Stimulated activated CD4-positive, alpha-beta T cell treated with anti-CD3 and anti-CD28 coated beads, Interleukin-1b, Interleukin-23, amount 100 ng/mL, for 24 hours (primary cell): ENCODE results near the gene ARHGEF37.
"Not testable (repeated sequence)": the region's sequence is repeated elsewhere in the genome, so short reads cannot be mapped to it uniquely, and the experiment has no call there.

Experiments
- DNase-seq, 4 experiments: peaks; one replicate each; pipeline ENCODE4 v3.0.0-alpha.2; 2020; ENCODE audit warnings: low read depth in 4 of 4, low spot score in 1 of 4

ARHGEF37 gene

DNA sequence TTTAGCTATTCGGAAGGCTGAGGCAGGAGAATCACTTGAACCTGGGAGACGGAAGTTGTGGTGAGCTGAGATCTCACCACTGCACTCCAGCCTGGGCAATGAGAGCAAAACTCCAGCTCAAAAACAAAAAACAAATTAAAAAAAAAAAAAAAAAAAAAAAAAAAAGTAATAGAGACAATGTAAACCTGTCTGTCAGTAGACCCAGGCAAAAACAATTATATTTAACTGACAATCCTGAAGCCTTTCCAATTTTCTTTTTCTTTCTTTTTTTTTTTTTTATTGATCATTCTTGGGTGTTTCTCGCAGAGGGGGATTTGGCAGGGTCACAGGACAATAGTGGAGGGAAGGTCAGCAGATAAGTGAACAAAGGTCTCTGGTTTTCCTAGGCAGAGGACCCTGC lies 88.0 kb downstream of the ARHGEF37 start:
- not testable (repeated sequence) for DNase-seq

DNA sequence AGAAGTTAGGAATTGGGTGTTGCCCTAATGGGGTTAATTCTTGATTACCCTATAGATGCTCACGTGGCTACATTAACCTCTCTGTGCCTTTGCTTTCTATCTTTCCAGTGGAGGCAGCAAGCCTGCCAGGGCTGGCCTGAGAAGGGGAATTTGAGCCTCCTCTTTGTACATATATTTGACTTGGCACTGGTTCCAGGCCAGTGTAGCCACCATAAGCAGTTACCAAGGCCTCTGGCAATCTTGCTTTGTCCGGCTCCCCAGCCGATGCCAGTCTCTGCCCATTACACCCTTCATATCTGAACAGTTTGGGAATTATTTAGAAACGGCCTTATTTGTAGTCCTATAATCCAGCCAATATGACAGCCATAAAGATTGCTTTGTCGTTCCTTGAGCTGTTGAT lies 90.2 kb downstream of the ARHGEF37 start:
- no peak for DNase-seq

DNA sequence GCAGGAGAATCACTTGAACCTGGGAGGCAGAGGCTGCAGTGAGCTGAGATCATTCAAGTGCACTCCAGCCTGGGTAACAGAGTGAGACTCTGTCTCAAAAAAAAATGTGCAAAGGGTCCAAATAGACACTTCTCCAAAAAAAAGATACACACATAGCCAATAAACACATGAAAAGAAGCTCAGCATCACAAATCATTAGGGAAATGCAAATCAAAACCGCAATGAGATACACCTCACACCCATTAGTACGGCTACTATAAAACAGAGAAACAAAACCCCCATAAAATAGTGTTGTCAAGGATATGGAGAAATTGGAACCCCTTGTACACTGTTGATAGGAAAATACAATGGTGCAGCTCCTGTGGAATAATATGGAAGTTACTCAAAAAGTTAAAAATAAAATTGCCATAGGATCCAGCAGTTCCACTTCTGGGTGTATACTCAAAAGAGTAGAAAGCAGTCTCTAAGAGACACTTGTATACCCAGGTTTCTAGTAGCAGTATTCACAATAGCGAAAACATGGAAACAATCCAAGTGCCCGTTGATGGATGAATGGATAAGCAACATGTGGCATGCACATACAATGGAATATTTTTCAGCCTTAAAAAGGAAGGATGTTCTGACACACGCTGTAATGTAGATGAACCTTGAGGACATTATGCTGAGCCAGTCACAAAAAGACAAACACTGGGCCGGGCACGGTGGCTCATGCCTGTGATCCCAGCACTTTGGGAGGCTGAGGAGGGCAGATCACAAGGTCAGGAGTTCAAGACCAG lies 91.6 kb downstream of the ARHGEF37 start:
- DNase-seq, result no peak

DNA sequence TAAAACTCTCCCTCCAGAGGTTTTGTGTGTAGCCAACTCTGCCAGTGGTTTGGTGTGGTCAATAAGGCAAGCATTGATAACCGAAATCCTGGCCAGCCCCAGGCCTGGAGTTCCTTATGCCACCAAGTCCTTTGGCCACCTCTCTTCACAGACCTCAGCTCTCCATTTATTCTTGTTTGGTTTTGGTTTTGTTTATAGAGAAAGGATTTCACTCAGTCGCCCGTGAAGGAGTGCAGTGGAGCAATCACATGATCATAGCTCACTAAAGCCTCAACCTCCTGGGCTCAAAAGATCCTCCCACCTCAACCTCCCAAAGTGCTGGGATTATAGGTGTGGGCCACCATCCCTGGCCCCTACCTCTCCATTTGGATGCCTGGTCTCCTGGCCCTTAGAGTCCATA lies 93.4 kb downstream of the ARHGEF37 start:
- no peak for DNase-seq

DNA sequence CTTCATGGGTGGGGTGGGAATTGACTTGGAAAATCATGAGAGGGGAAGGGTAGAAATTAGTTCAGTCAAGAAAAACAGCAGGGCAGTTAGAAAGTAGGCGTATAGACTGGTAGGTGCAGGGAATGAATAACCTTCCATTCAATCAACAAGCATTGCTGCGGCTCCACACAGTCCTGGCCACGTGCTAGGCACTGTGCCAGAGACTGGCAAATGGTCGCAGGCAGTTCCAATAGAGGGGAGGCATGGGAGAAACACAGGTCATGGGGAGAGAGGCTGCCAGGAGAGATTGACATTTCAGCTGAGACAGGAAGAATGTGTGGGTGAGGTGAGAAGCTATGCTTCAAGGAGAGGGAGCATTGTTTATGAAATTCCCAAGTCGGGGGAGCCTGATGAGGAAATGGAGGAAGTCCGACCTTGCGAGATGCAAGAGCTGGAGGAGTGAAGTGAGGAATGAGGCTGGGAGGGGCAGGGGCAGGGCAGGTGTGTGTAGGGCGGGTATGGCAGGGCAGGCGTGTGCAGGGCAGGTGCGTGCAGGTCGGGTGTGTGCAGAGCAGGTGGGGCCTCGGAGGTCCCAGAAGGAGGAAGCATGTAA lies 94.4 kb downstream of the ARHGEF37 start:
- no peak for DNase-seq

DNA sequence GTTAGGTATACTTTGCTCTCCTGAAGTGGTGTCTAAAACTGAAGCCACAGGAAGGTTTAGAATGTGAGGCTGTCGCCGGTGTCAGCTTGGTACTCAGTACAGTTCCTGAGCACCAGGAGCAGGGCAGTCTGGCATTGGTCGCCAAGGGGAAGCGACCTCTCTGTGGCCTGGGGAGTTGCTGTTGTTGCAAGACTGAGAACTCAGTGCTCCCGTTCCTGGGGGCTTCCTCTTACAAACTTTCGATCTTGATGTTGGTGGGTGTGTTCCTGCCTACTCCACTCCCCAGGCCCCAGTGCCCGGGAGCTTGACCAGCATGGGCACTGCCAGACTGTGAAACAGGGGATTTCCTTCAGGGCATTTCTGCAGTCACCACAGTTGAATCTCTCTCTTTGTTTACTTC lies 96.4 kb downstream of the ARHGEF37 start:
- no peak for DNase-seq

DNA sequence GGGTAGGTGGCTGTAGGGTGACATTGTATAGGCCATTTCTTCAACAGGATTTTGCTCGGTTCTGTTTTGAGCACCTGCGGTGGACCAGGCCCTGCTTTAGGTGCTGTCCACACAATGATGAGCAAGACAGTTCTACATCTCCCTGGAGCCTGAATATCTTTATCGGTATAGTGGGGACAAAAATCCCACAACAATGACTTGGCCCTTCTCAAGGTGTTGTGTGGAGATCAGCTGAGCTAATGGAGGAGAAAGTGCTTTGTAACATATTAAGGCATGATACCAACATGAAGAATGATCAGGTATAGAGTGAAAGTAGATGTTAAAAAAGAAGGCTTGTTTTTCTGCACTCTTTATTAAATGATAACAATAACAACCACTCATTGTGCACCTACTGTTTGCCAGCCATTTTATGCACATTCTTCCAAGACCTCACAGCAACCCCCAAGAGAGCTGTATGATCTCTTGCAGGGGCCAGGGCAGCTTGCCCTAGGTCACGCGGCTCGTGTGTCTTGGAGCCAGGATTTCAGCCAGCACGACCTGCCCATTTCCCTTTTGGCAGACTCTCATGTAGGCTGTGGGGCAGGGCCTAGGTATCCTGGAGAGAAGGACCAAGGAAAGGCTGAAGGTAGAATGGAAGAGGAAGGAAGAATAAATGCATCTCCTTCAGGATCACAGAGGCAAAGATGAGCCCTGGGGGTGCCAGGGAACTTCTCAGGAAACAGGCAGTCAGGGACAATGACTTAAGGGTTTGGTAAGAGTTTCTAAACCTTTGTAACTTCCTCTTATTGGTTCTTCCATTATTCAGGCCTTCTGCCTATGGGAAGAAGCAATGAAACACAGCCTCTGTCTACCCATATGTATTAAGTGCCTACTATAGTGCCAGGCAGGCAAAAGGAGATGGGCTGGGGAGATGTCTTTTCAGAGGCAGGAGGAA lies 98.8 kb downstream of the ARHGEF37 start:
- DNase-seq, result no peak

DNA sequence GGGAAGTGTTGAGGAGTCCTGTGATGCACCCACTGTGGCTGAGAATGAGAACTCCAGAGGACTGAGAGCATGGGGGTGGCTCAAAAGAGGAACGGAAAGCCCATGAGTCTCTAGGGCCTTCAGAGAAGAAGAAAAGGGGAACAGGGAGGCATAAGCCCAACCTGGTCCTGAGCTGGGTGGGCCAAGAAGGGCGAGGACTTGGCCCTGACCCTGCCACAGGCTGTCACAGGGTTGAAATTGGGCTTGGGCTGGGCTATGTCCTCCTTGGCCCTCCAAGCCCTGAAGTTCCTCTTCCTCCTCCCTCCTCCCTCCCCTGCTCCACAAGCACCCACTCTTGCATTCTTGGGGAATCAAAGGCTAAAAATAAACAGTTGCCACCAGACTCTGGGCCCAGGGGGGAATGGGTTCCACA lies 99.5 kb downstream of the ARHGEF37 start:
- DNase-seq, result no peak

DNA sequence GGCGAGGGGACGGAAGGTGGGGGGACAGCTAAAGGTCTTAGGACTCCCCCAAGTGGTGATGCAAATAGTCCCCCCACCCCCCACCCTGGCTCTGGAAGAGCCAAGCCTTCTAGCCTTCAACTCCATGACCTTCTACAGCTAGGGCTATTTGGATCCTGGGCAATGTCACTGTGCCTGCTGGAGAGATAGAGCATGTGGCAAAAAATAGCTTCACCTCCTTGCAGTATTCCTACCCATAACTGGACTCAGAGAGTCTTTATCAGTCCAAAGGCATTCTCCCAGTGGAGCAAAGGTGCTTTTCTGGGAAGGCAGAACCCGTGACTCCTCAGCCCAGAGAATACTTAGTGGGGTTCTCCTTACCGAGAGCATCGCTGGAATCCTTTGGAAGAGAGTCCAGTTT lies 100.0 kb downstream of the ARHGEF37 start:
- DNase-seq, result no peak

DNA sequence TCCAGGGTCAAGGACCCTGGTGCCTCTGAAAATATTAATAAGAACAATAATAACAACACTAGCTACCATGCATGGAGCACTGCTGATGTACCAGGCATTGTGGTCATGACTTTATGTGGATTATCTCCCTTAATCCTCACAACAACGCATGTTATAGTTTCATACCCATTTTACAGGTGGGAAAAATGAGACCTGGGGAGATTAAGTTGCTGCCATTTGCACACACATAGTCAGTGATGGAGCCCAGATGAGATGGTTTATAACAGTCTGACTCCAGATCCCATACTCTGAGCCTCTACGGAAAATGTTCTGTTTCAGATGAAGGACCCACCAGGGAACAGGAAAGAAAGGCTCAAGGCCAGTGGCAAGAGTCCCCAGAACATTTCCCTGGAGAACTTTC lies 100.6 kb downstream of the ARHGEF37 start:
- DNase-seq, result no peak

DNA sequence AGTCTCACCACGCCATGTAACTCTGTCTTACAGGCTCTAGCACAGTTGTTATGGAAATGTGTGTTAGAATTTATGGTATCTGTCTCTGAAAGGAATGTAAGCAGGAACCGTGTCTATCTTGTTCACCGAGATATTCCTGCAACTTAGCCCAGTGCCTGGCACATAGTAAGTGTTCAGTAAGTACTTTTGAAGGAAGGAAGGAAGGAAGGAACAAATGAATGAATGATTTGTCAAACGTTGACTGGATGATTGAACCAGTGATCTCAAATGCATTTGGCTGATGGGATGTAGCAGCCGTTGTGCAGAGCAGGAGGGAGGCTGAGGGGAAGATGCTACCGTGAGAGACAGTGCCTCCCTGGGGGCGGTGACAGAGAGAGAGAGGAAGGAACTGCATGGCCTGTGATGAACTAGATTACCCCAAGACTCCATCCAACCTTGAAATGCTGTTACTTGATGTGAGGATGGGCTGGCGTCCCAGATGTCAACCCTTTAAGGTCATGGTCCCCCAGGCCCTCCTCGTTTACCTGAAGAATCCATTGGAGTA lies 101.3 kb downstream of the ARHGEF37 start:
- no peak for DNase-seq

DNA sequence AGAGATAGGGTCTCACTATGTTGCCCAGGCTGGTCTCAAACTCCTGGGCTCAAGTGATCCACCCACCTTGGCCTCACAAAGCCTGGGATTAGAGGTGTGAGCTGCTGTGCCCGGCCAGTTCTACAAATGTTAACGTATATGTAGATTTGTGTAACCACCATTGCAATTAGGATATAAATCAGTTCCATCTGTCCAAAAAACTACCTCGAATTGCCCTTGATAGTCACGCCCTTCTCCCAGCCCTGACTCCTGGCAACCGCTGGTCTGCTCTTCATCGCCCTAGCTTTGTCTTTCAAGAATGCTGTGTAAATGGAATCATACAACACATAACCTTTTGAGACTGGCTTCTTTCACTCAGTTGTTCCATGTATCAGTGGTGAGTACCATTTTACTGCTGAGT lies 102.7 kb downstream of the ARHGEF37 start:
- DNase-seq, result no peak

DNA sequence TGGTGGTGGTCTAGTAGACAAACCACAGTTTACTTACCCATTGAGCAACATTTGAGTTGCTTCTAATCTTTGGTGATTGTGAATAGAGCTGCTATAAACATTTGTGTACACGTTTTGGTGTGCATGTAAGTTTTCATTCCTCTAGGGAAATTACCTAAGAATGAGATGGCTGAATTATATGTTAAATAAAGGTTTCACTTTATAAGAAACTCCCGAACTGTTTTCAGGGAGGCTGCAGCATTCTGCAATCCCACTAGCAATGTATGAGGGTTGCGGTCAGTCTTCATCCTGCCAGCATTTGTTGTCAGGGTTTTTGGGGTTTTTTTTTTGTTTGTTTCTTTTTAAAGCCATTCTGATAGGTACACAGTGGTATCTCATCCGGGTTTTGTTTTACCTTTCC lies 103.1 kb downstream of the ARHGEF37 start:
- DNase-seq, result no peak
